Skeletal muscle satellite cell (primary cell): ENCODE data around the gene FARP1.

Experiments used
- H3K27me3 ChIP-seq: 2 replicates; pipeline ENCODE4 v1.7.0; 2013; ENCODE audit warnings: low read length; ENCODE audit not compliant: control insufficient read depth, insufficient read depth
- H3K36me3 ChIP-seq: 2 replicates; pipeline ENCODE4 v1.7.0; 2013; ENCODE audit warnings: mild to moderate bottlenecking, control low read depth, low read length; ENCODE audit not compliant: insufficient read depth
- H3K4me1 ChIP-seq: 2 replicates; pipeline ENCODE4 v1.7.0; 2013; ENCODE audit warnings: low read length; ENCODE audit not compliant: control insufficient read depth, insufficient read depth
- H3K4me2 ChIP-seq: 2 replicates; pipeline ENCODE4 v1.7.0; 2013; ENCODE audit warnings: mild to moderate bottlenecking, low read length
- H3K4me3 ChIP-seq: 2 replicates; pipeline ENCODE4 v1.7.0; 2013; ENCODE audit warnings: low read length
- H3K9ac ChIP-seq: 2 replicates; pipeline ENCODE4 v1.7.0; 2013; ENCODE audit warnings: mild to moderate bottlenecking, low read depth, low read length, moderate library complexity
- H3K9me3 ChIP-seq: replicated peaks from 2 replicates; pipeline ENCODE4 v1.7.0; 2013; ENCODE audit warnings: mild to moderate bottlenecking, control low read depth, low read length

FARP1 gene

GRCh38 chr13:98473788-98474144 lies 330.9 kb downstream of the FARP1 start:
- no peak overlapping the region for H3K4me3 ChIP-seq
- no peak overlapping the region for H3K9ac ChIP-seq
- H3K27me3 ChIP-seq, result no peaks in the 10 kb centered on the region
- no peaks in the 10 kb centered on the region for H3K9me3 ChIP-seq
- no peak overlapping the region for H3K4me2 ChIP-seq
- peaks cover 38% of the 10 kb centered on the region for H3K36me3 ChIP-seq
- H3K4me1 ChIP-seq, result peaks cover 39% of the 10 kb centered on the region

DNA sequence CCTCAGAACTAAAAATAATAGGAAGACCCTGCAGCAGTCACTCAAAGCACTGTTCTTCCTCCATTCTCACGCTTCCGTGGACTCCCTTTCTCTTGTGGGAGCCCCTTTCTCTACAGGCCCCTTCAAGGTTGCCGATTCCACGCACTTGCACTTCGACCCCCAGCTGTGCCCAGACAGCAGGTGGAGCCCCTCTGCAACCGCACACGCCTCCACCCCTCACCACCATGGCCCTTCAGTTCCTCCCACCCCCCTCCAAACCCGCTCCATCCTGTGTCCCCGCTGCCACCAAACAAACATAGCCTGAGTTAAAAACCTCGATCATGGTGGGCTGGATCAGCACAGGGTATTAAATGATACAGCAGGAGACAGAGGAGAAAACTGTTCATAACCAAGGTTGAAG lies 331.4 kb downstream of the FARP1 start:
- peaks cover 38% of the 10 kb centered on the region for H3K4me1 ChIP-seq
- no peaks in the 10 kb centered on the region for H3K9me3 ChIP-seq
- no peak overlapping the region for H3K9ac ChIP-seq
- no peak overlapping the region for H3K4me2 ChIP-seq
- no peak overlapping the region for H3K4me3 ChIP-seq
- H3K36me3 ChIP-seq, result peaks cover 34% of the 10 kb centered on the region
- no peaks in the 10 kb centered on the region for H3K27me3 ChIP-seq

GRCh38 chr13:98474761-98475160 lies 331.9 kb downstream of the FARP1 start:
- H3K4me3 ChIP-seq, result no peak overlapping the region
- H3K4me1 ChIP-seq, result peaks cover 38% of the 10 kb centered on the region
- H3K36me3 ChIP-seq, result peaks cover 34% of the 10 kb centered on the region
- no peaks in the 10 kb centered on the region for H3K27me3 ChIP-seq
- H3K9me3 ChIP-seq, result no peaks in the 10 kb centered on the region
- no peak overlapping the region for H3K4me2 ChIP-seq
- no peak overlapping the region for H3K9ac ChIP-seq

GRCh38 chr13:98475522-98475921 lies 332.6 kb downstream of the FARP1 start:
- peak overlapping the region; percentile 67 for H3K9ac ChIP-seq
- H3K9me3 ChIP-seq, result no peaks in the 10 kb centered on the region
- peaks cover 38% of the 10 kb centered on the region for H3K4me1 ChIP-seq
- H3K27me3 ChIP-seq, result no peaks in the 10 kb centered on the region
- peak overlapping the region; percentile 14 for H3K4me2 ChIP-seq
- H3K4me3 ChIP-seq, result no peak overlapping the region
- peaks cover 34% of the 10 kb centered on the region for H3K36me3 ChIP-seq

GRCh38 chr13:98476106-98476505 lies 333.2 kb downstream of the FARP1 start:
- Histone ChIP-seq H3K9me3 (no peaks in the 10 kb centered on the region), H3K27me3 (no peaks in the 10 kb centered on the region), H3K4me2 (peak overlapping the region; percentile 63), H3K36me3 (peaks cover 29% of the 10 kb centered on the region), H3K4me3 (no peak overlapping the region), H3K4me1 (peaks cover 44% of the 10 kb centered on the region), H3K9ac (peak overlapping the region; percentile 67)

GRCh38 chr13:98476538-98476966 lies 333.7 kb downstream of the FARP1 start:
- Histone ChIP-seq H3K9me3 (no peaks in the 10 kb centered on the region), H3K27me3 (no peaks in the 10 kb centered on the region), H3K4me1 (peaks cover 48% of the 10 kb centered on the region), H3K36me3 (peaks cover 24% of the 10 kb centered on the region), H3K9ac (peak overlapping the region; percentile 67), H3K4me3 (peak overlapping the region; percentile 31), H3K4me2 (peak overlapping the region; percentile 63)

DNA sequence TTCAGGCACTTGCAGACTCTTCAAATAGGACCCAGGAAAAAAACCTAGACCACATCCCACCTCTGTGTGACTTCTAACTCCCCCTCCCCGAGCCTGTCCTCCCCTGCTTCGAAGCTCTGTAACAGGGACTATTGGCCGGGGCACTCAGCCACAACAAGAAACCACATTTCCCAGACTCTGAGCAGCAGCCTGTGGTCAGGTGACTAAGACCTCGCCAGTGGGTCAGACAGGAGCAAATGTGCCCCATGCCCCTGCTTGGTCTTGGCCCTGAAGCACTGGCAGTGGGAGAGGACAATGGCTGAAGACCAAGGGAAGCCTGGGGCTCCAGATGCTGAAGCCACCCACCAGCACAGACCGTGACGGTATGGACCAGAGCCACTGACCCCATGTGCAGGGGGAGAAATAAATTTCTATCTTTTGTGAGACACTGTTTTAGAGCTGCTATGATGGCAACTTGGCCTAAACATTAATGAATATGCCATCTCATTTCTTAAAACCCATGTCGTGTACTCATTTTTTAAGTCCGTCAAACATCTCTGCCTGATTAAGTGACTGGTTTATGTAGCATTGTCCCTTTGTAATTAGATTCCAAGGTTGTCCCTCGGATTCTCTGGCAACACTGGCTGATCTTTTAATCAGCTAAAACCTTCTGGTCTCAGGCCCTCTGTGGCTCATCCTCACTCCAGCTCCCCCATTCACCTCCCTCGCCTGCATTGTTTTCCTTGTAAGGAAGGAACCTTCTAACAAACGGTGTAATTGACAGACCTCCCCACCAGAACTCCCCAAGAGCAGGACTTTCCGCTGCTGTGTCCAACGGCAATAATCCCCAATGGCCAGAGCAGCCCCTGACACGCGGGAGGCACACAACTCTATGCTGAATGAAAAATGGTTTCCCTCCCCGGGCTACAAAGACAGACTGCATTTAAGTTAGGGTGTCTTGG lies 335.6 kb downstream of the FARP1 start:
- no peaks in the 10 kb centered on the region for H3K9me3 ChIP-seq
- H3K4me3 ChIP-seq, result no peak overlapping the region
- peaks cover 67% of the 10 kb centered on the region for H3K4me1 ChIP-seq
- peak overlapping the region; percentile 9 for H3K4me2 ChIP-seq
- no peak overlapping the region for H3K9ac ChIP-seq
- H3K27me3 ChIP-seq, result no peaks in the 10 kb centered on the region
- peaks cover 11% of the 10 kb centered on the region for H3K36me3 ChIP-seq

- no peaks in the 10 kb centered on the region for H3K9me3 ChIP-seq
- peaks cover 78% of the 10 kb centered on the region for H3K4me1 ChIP-seq
- no peaks in the 10 kb centered on the region for H3K27me3 ChIP-seq
- H3K4me3 ChIP-seq, result no peak overlapping the region
- no peak overlapping the region for H3K4me2 ChIP-seq
- no peak overlapping the region for H3K9ac ChIP-seq
- peaks cover 3% of the 10 kb centered on the region for H3K36me3 ChIP-seq
Measured at GRCh38 chr13:98479496-98480003, 336.7 kb downstream of the FARP1 start.

- peaks cover 82% of the 10 kb centered on the region for H3K4me1 ChIP-seq
- no peaks in the 10 kb centered on the region for H3K9me3 ChIP-seq
- no peak overlapping the region for H3K4me2 ChIP-seq
- H3K9ac ChIP-seq, result no peak overlapping the region
- no peak overlapping the region for H3K4me3 ChIP-seq
- no peaks in the 10 kb centered on the region for H3K27me3 ChIP-seq
- no peaks in the 10 kb centered on the region for H3K36me3 ChIP-seq
Measured at GRCh38 chr13:98480915-98481877, 338.3 kb downstream of the FARP1 start.

DNA sequence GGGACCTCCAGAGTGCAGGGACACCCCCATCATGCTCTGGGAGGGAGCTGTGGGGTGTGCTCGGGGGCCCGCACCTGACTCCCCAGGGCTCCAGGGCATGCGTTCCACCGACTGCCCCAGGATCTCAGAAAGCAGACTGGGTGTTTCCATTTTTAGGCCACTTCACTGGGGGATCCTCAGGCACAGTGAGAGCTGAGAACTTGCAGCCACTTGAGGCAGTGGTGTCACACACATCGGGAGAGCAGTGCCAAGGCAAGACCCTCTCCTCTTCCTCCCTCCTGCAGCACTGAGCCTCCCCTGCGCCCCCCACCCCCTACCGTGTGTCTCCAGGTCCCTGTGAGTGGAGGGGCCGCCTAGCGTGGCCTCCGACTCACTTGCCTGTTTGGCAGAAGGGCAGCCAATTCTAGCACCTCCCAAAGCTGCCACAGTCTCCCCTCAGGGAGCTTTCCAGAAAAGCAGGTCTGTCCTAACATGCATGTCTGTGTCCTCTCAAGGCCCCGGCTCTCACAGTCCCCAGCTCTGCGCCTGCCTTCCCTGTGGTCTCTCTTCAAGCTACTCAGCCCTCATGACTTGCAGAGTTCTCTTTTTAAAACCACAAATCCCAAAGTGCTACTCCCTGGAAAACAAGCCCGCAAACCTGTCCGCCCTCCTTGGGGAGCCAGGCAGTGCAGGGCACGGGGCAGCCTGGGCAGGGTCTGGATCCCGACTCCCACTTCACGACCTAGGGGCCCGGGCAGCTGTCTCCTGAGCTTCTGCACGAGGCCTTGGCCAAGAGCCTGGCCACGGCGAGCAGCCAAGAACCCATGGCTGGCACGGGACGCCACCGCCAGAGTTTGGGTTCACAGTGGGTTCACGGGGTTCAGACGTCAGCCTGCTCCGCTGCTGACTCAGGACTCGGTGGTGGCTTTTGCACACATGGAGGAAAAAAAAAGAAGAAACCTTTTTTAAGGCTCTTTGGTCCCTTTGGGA lies 339.9 kb downstream of the FARP1 start:
- H3K9ac ChIP-seq, result peak overlapping the region; percentile 71
- H3K9me3 ChIP-seq, result no peaks in the 10 kb centered on the region
- H3K27me3 ChIP-seq, result no peaks in the 10 kb centered on the region
- H3K36me3 ChIP-seq, result no peaks in the 10 kb centered on the region
- peak overlapping the region; percentile 78 for H3K4me2 ChIP-seq
- H3K4me1 ChIP-seq, result peaks cover 83% of the 10 kb centered on the region
- peak overlapping the region; percentile 55 for H3K4me3 ChIP-seq
